Measurements from ENCODE around the gene ZNF346.
A peak's percentile ranks its signal among the peaks of the same experiment; 100 is the strongest.

Gene ZNF346

GRCh38 chr5:177086654-177087397 is 64.3 kb downstream of the ZNF346 start, which contains the start of gene FGFR4:
Gene FGFR4 (plus strand): TSS chr5:177086915. CDS start chr5:177089603, 2,688 bp downstream.
- Histone ChIP-seq H3K27me3 (ENCODE audit: control insufficient read depth, insufficient read depth, low read length) (no peaks in the 10 kb centered on the region), H3K36me3 (ENCODE audit: control insufficient read depth, insufficient read depth, low read length) (peaks cover 25% of the 10 kb centered on the region), H3K9ac (ENCODE audit: low read length) (peak within 1 kb of the TSS; percentile 72), H3K27ac (ENCODE audit: low read depth, low read length) (peak within 1 kb of the TSS; percentile 64; the same call in 1 of the 2 replicates), H3K4me1 (ENCODE audit: control insufficient read depth, insufficient read depth, low read length) (peaks cover 20% of the 10 kb centered on the region), H3K9me3 (ENCODE audit: control insufficient read depth, insufficient read depth, low read depth, low read length) (no peaks in the 10 kb centered on the region), H3K4me3 (ENCODE audit: low read depth, low read length) (peak within 1 kb of the TSS; percentile 88)

- Histone ChIP-seq H3K27me3 (ENCODE audit: control insufficient read depth, insufficient read depth, low read length) (no peaks in the 10 kb centered on the region), H3K27ac (ENCODE audit: low read depth, low read length) (peak overlapping the region; percentile 64; the same call in 1 of the 2 replicates), H3K9me3 (ENCODE audit: control insufficient read depth, insufficient read depth, low read depth, low read length) (no peaks in the 10 kb centered on the region), H3K4me3 (ENCODE audit: low read depth, low read length) (peak overlapping the region; percentile 88), H3K4me1 (ENCODE audit: control insufficient read depth, insufficient read depth, low read length) (peaks cover 20% of the 10 kb centered on the region), H3K9ac (ENCODE audit: low read length) (peak overlapping the region; percentile 72), H3K36me3 (ENCODE audit: control insufficient read depth, insufficient read depth, low read length) (peaks cover 32% of the 10 kb centered on the region)
These were observed 65.0 kb downstream of the ZNF346 start for GRCh38 chr5:177087398-177088005.

- Histone ChIP-seq H3K4me3 (ENCODE audit: low read depth, low read length) (no peak overlapping the region), H3K27ac (ENCODE audit: low read depth, low read length) (no peak overlapping the region), H3K9me3 (ENCODE audit: control insufficient read depth, insufficient read depth, low read depth, low read length) (no peaks in the 10 kb centered on the region), H3K36me3 (ENCODE audit: control insufficient read depth, insufficient read depth, low read length) (peaks cover 48% of the 10 kb centered on the region), H3K4me1 (ENCODE audit: control insufficient read depth, insufficient read depth, low read length) (peaks cover 18% of the 10 kb centered on the region), H3K9ac (ENCODE audit: low read length) (no peak overlapping the region), H3K27me3 (ENCODE audit: control insufficient read depth, insufficient read depth, low read length) (no peaks in the 10 kb centered on the region)
These were observed 66.6 kb downstream of the ZNF346 start for GRCh38 chr5:177089127-177089526.

- H3K4me1 ChIP-seq (ENCODE audit: control insufficient read depth, insufficient read depth, low read length), result peaks cover 16% of the 10 kb centered on the region
- H3K27ac ChIP-seq (ENCODE audit: low read depth, low read length), result no peak overlapping the region
- H3K9me3 ChIP-seq (ENCODE audit: control insufficient read depth, insufficient read depth, low read depth, low read length), result no peaks in the 10 kb centered on the region
- no peak overlapping the region for H3K9ac ChIP-seq (ENCODE audit: low read length)
- H3K27me3 ChIP-seq (ENCODE audit: control insufficient read depth, insufficient read depth, low read length), result no peaks in the 10 kb centered on the region
- peaks cover 54% of the 10 kb centered on the region for H3K36me3 ChIP-seq (ENCODE audit: control insufficient read depth, insufficient read depth, low read length)
- no peak overlapping the region for H3K4me3 ChIP-seq (ENCODE audit: low read depth, low read length)
These were observed 67.5 kb downstream of the ZNF346 start for GRCh38 chr5:177089825-177090641.

- no peak overlapping the region for H3K9ac ChIP-seq (ENCODE audit: low read length)
- H3K36me3 ChIP-seq (ENCODE audit: control insufficient read depth, insufficient read depth, low read length), result peaks cover 62% of the 10 kb centered on the region
- no peaks in the 10 kb centered on the region for H3K9me3 ChIP-seq (ENCODE audit: control insufficient read depth, insufficient read depth, low read depth, low read length)
- no peak overlapping the region for H3K4me3 ChIP-seq (ENCODE audit: low read depth, low read length)
- no peaks in the 10 kb centered on the region for H3K27me3 ChIP-seq (ENCODE audit: control insufficient read depth, insufficient read depth, low read length)
- no peak overlapping the region for H3K27ac ChIP-seq (ENCODE audit: low read depth, low read length)
- H3K4me1 ChIP-seq (ENCODE audit: control insufficient read depth, insufficient read depth, low read length), result peaks cover 9% of the 10 kb centered on the region
These were observed 68.3 kb downstream of the ZNF346 start for GRCh38 chr5:177090813-177091212.

- H3K27me3 ChIP-seq (ENCODE audit: control insufficient read depth, insufficient read depth, low read length), result no peaks in the 10 kb centered on the region
- H3K9me3 ChIP-seq (ENCODE audit: control insufficient read depth, insufficient read depth, low read depth, low read length), result no peaks in the 10 kb centered on the region
- H3K4me3 ChIP-seq (ENCODE audit: low read depth, low read length), result no peak overlapping the region
- H3K9ac ChIP-seq (ENCODE audit: low read length), result no peak overlapping the region
- H3K36me3 ChIP-seq (ENCODE audit: control insufficient read depth, insufficient read depth, low read length), result peaks cover 66% of the 10 kb centered on the region
- no peak overlapping the region for H3K27ac ChIP-seq (ENCODE audit: low read depth, low read length)
- peaks cover 5% of the 10 kb centered on the region for H3K4me1 ChIP-seq (ENCODE audit: control insufficient read depth, insufficient read depth, low read length)
These were observed 68.7 kb downstream of the ZNF346 start for GRCh38 chr5:177091232-177091631.

- Histone ChIP-seq H3K4me3 (ENCODE audit: low read depth, low read length) (no peak overlapping the region), H3K36me3 (ENCODE audit: control insufficient read depth, insufficient read depth, low read length) (peaks cover 76% of the 10 kb centered on the region), H3K9me3 (ENCODE audit: control insufficient read depth, insufficient read depth, low read depth, low read length) (no peaks in the 10 kb centered on the region), H3K9ac (ENCODE audit: low read length) (no peak overlapping the region), H3K4me1 (ENCODE audit: control insufficient read depth, insufficient read depth, low read length) (peaks cover 3% of the 10 kb centered on the region), H3K27ac (ENCODE audit: low read depth, low read length) (no peak overlapping the region), H3K27me3 (ENCODE audit: control insufficient read depth, insufficient read depth, low read length) (no peaks in the 10 kb centered on the region)
These were observed 69.9 kb downstream of the ZNF346 start for GRCh38 chr5:177092178-177093081.

GRCh38 chr5:177093082-177093712 is 70.7 kb downstream of the ZNF346 start:
- Histone ChIP-seq H3K27ac (ENCODE audit: low read depth, low read length) (no peak overlapping the region), H3K9ac (ENCODE audit: low read length) (no peak overlapping the region), H3K4me3 (ENCODE audit: low read depth, low read length) (no peak overlapping the region), H3K4me1 (ENCODE audit: control insufficient read depth, insufficient read depth, low read length) (peaks cover 5% of the 10 kb centered on the region), H3K36me3 (ENCODE audit: control insufficient read depth, insufficient read depth, low read length) (peaks cover 79% of the 10 kb centered on the region), H3K9me3 (ENCODE audit: control insufficient read depth, insufficient read depth, low read depth, low read length) (no peaks in the 10 kb centered on the region), H3K27me3 (ENCODE audit: control insufficient read depth, insufficient read depth, low read length) (no peaks in the 10 kb centered on the region)

- Histone ChIP-seq H3K27ac (ENCODE audit: low read depth, low read length) (no peak overlapping the region), H3K27me3 (ENCODE audit: control insufficient read depth, insufficient read depth, low read length) (no peaks in the 10 kb centered on the region), H3K4me3 (ENCODE audit: low read depth, low read length) (no peak overlapping the region), H3K9me3 (ENCODE audit: control insufficient read depth, insufficient read depth, low read depth, low read length) (no peaks in the 10 kb centered on the region), H3K4me1 (ENCODE audit: control insufficient read depth, insufficient read depth, low read length) (peaks cover 8% of the 10 kb centered on the region; the same call in 1 of the 2 replicates), H3K36me3 (ENCODE audit: control insufficient read depth, insufficient read depth, low read length) (peaks cover 79% of the 10 kb centered on the region), H3K9ac (ENCODE audit: low read length) (no peak overlapping the region)
These were observed 71.3 kb downstream of the ZNF346 start for GRCh38 chr5:177093803-177094202.
